Measurements from ENCODE around the gene SNED1. TPM values are rescaled to one million over a fixed set of nuclear protein-coding genes. Genes with fewer than 3 reads are reported as not detected.
"Not testable (repeated sequence)": the region's sequence is repeated elsewhere in the genome, so short reads cannot be mapped to it uniquely, and the experiment has no call there.

SNED1 gene
- total RNA-seq, 1 donor from 2014 or later: 7.4 TPM

GRCh38 chr2:240968731-240969624, 29.4 kb upstream of the SNED1 start:
- intact Hi-C loops (cut with micrococcal nuclease): no loop called here
- peak; percentile 81 for DNase-seq
- ATAC-seq: peak; percentile 88

GRCh38 chr2:240970104-240970503, 28.3 kb upstream of the SNED1 start:
- DNase-seq: no peak
- no peak for ATAC-seq
- intact Hi-C loops (cut with micrococcal nuclease): no loop called here

GRCh38 chr2:240970816-240971215, 27.6 kb upstream of the SNED1 start:
- DNase-seq (peak; percentile 21), ATAC-seq (no peak)
- intact Hi-C loops (cut with micrococcal nuclease): no loop called here

GRCh38 chr2:240972201-240972600, 26.2 kb upstream of the SNED1 start:
- DNase-seq (peak; percentile 22), ATAC-seq (no peak)
- intact Hi-C loops (cut with micrococcal nuclease): no loop called here

GRCh38 chr2:240972636-240973521, 25.5 kb upstream of the SNED1 start:
- intact Hi-C loops (cut with micrococcal nuclease): no loop called here
- ATAC-seq (no peak), DNase-seq (peak; percentile 28)

- DNase-seq (peak; percentile 22), ATAC-seq (no peak)
- intact Hi-C loops (cut with micrococcal nuclease): no loop called here
Observed at GRCh38 chr2:240974771-240975572, 23.4 kb upstream of the SNED1 start.

GRCh38 chr2:240975903-240976302, 22.5 kb upstream of the SNED1 start:
- ATAC-seq; intact Hi-C loops (cut with micrococcal nuclease); DNase-seq: not testable (repeated sequence)

- DNase-seq (no peak), ATAC-seq (no peak)
- intact Hi-C loops (cut with micrococcal nuclease): no loop called here
Observed at GRCh38 chr2:240981280-240981679, 17.1 kb upstream of the SNED1 start.

- DNase-seq (peak; percentile 20), ATAC-seq (no peak)
- intact Hi-C loops (cut with micrococcal nuclease): no loop called here
Observed at GRCh38 chr2:240981871-240982800, 16.3 kb upstream of the SNED1 start.

- intact Hi-C loops (cut with micrococcal nuclease): no loop called here
- no peak for ATAC-seq
Observed at GRCh38 chr2:240982821-240983281, 15.6 kb upstream of the SNED1 start.

GRCh38 chr2:240983361-240983995, 14.9 kb upstream of the SNED1 start:
- intact Hi-C loops (cut with micrococcal nuclease): no loop called here
- ATAC-seq: peak; percentile 78
- peak; percentile 60 for DNase-seq

More at GRCh38 chr2:240982821-240983281, 15.6 kb upstream of the SNED1 start:
- DNase-seq: no peak

- no peak for ATAC-seq
- intact Hi-C loops (cut with micrococcal nuclease): no loop called here
- no peak for DNase-seq
Observed at GRCh38 chr2:240983996-240984498, 14.4 kb upstream of the SNED1 start.

GRCh38 chr2:240985881-240986786, 12.3 kb upstream of the SNED1 start:
- intact Hi-C loops (cut with micrococcal nuclease): no loop called here
- ATAC-seq (no peak), DNase-seq (peak; percentile 20)

- peak; percentile 76 for DNase-seq
- intact Hi-C loops (cut with micrococcal nuclease): no loop called here
Observed at GRCh38 chr2:240986787-240987411, 11.5 kb upstream of the SNED1 start.

GRCh38 chr2:240987588-240987987, 10.8 kb upstream of the SNED1 start:
- peak; percentile 35 for DNase-seq
- ATAC-seq: no peak
- intact Hi-C loops (cut with micrococcal nuclease): no loop called here

More at GRCh38 chr2:240986787-240987411, 11.5 kb upstream of the SNED1 start:
- ATAC-seq: peak; percentile 53

- no peak for ATAC-seq
- no peak for DNase-seq
- intact Hi-C loops (cut with micrococcal nuclease): no loop called here
Observed at GRCh38 chr2:240988146-240988545, 10.3 kb upstream of the SNED1 start.

All from left ventricle myocardium superior (tissue), 1 donor.